WI38 (cell line): ENCODE results near the gene DLD.

Experiments used
- H3K4me3 ChIP-seq: 2 replicates; pipeline ENCODE4 v1.5.1; 2011; ENCODE audit warnings: low read depth, mild to moderate bottlenecking, control low read depth, low read length
- CTCF ChIP-seq: IDR thresholded peaks from 2 replicates; pipeline ENCODE4 v1.5.1; 2012; ENCODE audit warnings: low read depth, mild to moderate bottlenecking, control low read depth, low read length

DLD gene

GRCh38 chr7:107957436-107957835 is 66.5 kb downstream of the DLD start:
- no peak overlapping the region for H3K4me3 ChIP-seq
- TF ChIP-seq CTCF = no peak

GRCh38 chr7:107958764-107959526 is 68.0 kb downstream of the DLD start:
- no peak for TF ChIP-seq CTCF
- no peak overlapping the region for H3K4me3 ChIP-seq

- H3K4me3 ChIP-seq = no peak overlapping the region
- no peak for TF ChIP-seq CTCF
Observed at GRCh38 chr7:107959527-107959898, 68.5 kb downstream of the DLD start.

- no peak for TF ChIP-seq CTCF
- no peak overlapping the region for H3K4me3 ChIP-seq
Observed at GRCh38 chr7:107960272-107960671, 69.3 kb downstream of the DLD start.

GRCh38 chr7:107961405-107961804 is 70.4 kb downstream of the DLD start:
- H3K4me3 ChIP-seq = no peak overlapping the region
- TF ChIP-seq CTCF = no peak

GRCh38 chr7:107962817-107963216 is 71.8 kb downstream of the DLD start:
- H3K4me3 ChIP-seq = no peak overlapping the region
- TF ChIP-seq CTCF = no peak

- TF ChIP-seq CTCF = no peak
- H3K4me3 ChIP-seq = no peak overlapping the region
Observed at GRCh38 chr7:107964510-107964909, 73.5 kb downstream of the DLD start.
